HG02870 (cell line): Measurements from ENCODE around the gene NPHP4.
"Not testable (repeated sequence)": the region's sequence is repeated elsewhere in the genome, so short reads cannot be mapped to it uniquely, and the experiment has no call there.

Source experiments
- ATAC-seq: cut with Tn5 transposase; IDR thresholded peaks from one replicate; pipeline ENCODE4 v1.9.1; 2021; ENCODE audit warnings: mild to moderate bottlenecking, moderate library complexity; ENCODE audit not compliant: unreplicated experiment

NPHP4 gene

DNA sequence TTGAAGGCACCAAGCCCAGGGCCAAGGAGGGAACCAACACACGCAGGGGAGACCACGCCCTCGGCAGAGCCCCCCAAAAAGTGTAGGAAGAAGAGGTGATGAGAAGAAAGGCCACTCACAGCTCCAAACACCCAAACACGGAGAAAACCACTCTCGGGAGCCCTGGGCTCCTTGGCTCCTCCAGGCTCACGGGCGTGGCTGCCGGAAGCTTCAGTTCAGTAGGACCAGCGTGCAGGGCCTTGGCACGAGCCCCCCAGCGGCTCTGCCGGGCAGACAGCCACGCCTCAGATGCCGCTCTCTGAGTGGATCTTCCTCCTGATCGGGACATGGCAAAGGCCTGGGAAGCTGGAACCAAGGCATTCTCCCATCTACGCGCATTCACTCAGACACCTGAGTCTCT, 94.0 kb downstream of the NPHP4 start:
- no peak for ATAC-seq

DNA sequence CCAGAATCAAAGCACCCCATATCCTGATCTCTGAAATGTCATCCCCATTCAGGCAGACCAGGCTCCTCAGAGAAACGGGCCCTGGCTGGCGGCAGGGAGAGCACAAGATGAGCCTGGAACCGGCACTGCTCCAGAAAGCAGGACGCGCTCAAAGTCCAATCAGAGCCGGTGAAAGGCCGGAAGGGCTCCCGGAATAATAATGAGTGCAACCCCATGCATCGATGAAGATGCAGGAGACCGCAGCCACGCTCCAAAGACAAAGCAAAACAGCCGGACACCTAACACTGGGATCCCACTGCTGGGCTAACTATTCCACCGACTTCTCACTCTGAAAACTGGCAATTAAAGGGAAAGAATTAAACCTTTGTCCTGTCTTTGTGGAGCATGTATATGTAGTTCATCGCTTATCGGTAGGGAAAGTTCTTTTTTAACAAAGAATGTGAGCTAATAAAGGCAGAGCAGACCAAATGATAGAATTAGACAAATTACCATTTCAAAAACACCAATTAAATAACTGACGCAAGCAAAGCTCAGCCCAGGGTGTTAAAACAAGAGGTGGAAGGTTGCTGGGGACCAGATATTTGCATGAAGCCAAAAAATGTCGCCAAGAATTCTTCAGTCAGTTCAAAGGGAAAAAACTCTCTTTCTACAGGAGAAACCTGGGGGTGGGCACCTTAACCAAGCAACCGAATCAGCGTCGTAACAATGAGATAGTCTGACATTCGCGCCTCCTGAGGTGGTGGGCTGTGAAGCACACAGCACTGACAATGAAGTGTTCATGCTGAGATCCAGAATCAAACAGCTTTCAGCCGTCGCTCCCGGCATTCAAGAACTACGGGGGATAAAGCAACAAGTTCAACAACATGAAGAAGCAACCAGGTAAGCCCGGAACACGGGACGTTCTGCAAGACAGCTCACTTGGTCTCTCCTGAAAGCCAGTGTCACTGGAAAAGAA, 95.2 kb downstream of the NPHP4 start:
- no peak for ATAC-seq

DNA sequence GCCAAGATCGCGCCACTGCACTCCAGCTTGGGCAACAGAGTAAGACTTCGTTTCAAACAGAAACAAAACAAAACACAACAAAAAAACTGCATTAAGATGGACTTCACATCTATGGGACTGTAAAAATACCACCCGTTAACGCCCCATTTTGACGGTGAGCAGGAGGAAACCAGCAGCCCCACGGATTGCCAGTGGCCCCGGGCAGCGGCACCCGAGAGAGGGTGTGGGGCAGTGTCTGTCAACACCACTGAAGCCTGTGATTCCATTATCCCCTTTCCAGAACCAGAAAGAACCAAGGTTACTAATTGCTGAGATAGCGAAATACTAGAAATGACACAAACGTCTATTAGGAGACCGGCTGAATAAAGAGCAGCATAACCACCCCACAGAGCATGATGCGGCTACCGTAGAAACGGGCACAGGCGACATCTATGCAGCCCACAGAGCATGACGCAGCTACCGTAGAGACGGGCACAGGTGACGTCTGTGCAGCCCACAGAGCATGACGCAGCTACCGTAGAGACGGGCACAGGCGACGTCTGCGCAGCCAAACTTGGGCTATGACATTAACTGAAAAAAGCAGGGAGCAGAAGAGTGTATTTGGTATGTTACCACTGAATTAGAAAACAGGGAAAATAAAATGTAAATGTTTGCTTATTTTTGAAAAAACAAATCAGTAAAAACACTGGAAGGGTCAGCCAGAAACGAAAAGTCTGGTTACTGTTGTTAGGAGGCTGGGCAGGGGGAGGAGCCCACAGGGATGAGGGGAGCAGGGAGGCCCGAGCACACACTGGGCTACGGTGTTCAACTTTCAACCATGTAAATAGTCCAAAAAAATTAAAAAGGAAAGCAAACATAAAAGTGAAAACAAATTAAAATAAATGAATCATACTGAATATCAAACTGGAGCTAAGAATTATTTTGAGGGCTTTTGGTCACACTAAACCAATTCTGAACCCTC, 96.5 kb downstream of the NPHP4 start:
- ATAC-seq, result no peak

DNA sequence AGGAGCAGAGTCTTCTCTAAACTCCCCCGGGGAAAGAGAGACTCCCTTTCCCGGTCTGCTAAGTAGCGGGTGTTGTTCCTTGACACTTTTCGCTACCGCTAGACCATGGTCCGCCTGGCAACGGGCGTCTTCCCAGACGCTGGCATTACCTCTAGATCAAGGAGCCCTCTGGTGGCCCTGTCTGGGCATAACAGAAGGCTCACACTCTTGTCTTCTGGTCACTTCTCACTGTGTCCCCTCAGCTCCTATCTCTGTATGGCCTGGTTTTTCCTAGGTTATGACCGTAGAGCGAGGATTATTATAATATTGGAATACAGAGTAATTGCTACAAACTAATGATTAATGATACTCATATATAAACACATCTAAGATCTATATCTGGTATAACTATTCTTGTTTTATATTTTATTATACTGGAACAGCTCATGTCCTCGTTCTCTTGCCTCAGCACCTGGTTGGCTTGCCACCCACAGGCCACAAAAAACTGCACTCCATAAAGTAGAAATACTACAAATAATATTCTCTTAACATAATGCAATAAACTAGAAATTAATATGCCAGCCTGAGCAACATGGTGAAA, 98.4 kb downstream of the NPHP4 start:
- not testable (repeated sequence) for ATAC-seq

DNA sequence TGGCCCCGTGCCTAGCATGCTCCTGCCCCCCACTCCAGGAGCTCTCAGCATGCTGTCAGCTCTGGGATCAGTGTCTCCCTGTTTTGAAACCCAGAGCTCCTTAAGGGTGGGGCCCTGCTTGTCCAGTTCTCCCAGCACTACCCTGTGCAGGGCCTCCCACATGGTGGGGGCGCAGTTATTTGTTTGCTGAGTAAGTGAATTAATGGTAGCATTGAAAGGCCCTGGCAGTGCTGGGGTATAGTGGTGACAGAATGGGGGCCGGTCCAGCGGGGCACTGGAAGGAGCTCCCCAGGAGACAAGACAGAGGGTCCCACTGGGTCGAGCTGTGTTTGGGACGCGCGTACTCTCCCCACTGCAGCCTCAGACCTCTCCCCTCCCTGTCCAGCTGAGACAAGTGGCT, 99.9 kb downstream of the NPHP4 start:
- no peak for ATAC-seq

DNA sequence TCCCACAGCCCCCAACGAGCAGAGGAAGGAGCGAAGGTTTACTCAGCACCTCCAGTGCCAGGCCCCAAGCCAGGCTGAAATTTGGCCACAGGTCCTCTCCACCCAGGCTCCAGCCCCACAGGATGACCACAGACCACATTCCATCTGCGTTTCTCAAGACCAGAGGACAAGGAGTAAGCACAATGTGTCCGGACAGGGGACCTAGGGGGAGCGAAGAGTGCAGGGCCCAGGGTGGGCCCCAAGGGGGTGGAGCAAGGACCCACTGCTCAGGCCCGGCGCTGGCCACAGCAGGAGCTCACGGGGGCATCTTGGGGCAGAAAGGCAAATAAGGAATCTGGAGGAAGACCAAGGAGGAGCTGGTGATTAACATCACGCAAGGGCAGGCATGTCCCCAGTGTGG, 100.5 kb downstream of the NPHP4 start:
- no peak for ATAC-seq

DNA sequence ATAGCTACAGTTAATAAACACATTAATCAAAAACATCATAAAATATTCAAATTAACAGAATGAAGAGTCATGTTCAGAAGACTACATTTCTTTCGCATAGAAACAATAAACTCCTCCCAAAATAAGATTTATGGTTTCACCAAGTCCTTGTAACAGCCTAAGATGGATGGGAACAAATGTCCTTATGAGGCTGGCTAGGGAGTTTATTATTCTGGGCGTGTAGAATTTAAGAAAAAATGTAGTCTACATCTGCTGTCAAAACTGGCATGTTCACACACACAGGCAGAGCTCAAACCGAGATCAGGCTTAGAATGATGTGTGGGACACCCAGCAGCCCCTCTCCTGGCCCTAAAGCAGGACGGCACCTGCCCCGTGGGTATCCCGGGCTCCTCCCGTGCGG, 101.1 kb downstream of the NPHP4 start:
- ATAC-seq, result no peak

DNA sequence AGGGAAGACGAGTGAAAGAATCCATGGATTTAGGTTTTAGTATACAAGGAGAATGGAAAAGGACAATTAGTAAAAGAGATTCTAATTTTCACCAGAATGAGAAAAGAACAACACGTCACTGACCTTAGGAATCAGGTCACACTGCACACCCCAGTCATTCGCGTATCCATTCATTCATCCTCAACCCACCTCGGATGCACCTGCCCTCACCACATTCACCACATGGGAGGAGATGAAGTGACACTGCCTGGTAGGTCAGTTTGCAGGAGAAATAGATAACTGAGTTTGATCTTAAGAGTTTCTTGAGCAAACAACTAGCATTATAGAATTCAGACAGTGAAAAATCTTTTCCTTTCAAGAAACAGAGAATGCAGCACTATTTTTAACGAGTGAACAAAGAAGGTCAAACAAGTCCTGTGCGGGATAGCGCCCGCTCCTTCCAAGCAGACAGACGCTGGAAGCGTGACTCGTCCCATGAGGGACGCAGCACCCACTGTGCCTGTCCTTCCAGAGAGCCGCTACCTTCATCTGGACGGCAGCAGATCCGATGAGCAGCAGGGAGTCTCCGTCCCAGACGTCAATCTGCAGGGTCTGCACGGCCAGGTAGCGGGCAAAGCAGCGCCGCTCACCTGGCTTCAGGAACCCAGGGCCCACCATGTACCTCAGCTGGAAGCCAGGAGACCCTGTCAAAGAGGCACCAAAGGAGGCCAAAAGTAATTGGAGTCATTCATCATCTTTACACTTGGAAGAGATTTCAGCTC, 101.7 kb downstream of the NPHP4 start:
- no peak for ATAC-seq

DNA sequence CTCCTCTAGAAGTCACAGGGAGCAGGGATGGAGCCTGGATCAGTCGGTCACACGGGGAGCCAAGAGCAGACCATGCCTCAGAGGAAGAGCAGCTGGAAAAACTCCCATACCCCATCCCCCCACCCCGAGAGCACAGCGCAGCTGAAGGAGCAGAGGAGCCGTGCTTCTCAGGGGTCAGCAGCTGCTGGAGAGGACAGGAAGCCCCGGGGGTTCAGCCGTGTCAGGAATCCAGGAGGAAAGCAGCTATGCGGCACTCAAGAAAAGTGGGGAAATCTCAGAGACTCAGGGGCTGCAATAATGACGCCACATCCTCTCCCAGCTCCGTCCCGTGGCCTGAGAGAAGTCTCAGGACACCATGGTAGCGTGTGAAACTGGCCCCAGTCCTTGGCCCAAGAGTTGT, 102.3 kb downstream of the NPHP4 start:
- ATAC-seq, result no peak

DNA sequence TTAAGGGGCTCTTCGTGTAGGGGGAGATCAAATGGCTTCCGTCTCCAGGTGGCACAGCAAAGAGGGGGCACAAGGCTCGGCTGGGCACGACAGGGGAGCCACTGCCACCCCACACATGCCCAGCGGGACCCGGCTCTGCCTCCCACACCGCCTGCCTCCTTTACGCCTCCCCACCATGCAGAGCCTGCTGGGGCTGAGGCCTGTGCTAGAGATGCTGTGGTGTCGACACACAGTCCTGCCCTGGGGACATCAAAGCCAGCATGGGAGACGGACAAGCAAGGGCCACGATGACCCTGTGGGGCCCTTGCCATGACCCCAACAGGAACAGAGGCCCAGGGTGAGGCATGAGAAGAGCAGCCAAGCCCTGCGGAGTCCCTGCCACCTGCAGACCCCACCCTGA, 102.8 kb downstream of the NPHP4 start:
- no peak for ATAC-seq

DNA sequence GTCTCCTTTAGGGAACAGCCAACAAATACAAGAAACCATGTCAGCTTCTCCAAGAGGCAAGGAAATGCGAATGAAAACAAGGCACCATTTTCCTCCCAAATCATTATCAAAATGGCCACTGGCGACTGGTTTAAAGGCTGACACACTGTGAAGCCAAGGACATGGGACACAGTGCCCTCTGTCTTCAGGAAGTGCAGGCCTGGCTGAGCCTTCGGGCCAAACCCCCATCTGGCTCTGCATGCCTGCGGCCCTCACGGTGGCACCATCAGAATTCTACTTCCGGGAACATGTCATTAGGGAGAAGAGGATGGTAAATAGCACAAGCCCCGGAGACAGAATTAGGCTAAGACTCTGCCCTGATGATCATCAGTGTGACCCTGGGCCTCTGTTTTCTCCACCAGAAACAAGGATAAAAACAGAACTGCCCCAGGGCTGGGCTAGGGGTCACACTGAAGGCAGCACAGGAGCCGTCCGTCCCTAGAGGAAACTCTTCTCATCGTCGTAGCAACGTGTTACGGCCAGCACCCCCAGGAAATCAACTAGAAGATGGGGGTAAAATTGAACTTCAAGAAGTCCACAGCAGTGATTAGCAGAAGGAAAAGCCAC, 103.5 kb downstream of the NPHP4 start:
- ATAC-seq, result no peak

DNA sequence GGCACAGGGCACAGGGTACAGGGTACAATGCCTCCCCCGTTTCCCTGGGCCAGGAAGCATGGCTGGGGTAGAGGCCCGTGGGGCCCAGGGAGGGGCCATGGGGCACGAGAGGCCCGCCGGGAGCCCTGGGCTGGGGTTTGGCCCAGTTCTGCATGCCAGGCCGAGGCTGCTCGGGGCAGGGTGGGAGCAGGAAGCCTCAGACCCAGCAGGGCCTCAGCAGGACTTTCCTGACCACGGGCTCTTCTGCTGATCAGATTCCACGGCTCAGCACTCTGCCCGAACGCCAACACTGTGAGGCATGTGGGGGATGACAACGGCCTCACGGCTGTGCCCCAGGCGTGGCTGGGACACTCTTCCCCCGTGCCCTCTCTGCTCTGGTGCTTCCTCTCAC, 104.3 kb downstream of the NPHP4 start:
- no peak for ATAC-seq

DNA sequence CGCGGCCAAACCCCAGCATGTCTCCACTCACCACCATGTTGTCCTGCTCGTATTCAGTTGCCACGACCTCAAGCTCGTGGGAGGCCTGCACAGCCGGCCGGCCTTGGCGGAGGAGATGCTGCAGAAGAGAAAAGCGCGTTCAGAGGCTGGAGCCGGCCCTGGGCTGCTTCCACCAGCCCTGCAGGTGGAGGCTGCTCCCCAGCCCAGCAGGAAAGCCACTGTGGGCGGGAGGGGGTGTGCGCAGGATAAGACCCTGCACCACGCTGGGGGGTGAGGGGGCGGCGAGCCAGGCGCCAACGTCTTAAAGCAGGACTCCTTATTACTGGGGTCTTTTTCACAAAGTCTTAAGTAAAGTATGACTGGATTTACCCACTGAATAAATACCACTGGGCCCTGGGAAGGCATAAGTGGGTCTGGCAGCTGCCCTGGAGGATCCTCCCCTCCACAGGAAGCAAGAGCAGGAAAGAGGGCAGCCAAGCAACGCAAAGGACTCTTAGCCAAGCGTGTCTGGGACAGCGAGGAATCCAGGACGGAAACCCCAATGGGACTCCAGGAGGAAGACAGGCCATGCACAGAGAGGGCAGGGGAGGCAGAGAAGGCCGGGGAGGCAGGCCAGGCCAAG, 104.8 kb downstream of the NPHP4 start:
- no peak for ATAC-seq

DNA sequence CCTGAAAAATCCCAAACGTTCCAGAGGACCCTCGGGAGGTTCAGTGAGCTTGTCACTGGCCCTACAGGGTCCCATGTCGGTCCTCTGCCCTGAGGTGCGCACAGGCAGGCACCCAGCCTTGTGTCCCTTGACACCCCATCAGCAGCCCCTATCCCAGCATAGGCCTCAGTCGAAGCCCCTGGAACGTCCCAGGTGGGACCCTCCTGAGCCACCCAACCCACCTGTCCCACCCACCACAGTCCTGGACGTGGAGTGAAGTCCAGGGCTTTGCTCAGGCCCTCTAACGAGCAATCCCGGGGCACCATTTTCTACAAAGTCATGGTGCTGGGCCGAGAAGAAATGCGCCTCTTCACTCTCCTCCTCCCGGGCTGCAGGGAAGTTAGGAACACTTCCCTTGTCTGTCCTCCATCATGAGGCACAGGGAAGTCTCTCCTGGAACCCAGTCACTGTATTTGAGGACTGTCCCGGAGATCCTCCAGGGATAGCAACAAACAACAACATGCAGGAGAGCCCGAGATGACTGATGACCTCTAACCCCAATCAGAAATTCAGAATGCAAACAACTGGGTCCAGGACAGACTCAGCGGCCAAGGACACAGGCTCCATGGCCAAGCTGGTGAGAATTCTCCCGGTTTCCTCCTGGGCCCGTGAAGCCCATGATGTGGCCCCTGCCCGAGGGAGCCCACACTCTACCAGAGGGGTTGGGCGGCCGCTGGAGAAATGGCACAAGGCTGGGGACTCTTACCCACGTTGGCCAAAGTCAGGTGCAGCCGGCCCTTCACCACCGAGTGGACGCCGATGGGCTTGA, 105.5 kb downstream of the NPHP4 start:
- no peak for ATAC-seq

DNA sequence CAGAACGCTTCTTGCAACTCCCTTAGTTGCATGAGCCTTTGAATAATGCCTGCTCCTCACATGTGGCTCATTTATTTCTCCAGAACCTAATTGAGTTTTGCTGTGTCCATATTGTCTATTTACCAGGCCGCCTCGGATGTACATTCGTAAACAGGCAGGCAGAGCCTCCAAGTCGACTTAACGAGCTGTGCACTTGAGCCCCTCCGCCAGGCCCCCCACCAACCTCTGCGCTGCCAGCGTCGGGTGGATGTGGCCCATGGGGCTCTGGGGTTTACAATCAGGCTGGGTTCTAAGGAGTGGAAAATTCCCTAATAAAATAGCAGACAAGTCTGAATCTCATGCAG, 106.1 kb downstream of the NPHP4 start:
- ATAC-seq, result no peak

DNA sequence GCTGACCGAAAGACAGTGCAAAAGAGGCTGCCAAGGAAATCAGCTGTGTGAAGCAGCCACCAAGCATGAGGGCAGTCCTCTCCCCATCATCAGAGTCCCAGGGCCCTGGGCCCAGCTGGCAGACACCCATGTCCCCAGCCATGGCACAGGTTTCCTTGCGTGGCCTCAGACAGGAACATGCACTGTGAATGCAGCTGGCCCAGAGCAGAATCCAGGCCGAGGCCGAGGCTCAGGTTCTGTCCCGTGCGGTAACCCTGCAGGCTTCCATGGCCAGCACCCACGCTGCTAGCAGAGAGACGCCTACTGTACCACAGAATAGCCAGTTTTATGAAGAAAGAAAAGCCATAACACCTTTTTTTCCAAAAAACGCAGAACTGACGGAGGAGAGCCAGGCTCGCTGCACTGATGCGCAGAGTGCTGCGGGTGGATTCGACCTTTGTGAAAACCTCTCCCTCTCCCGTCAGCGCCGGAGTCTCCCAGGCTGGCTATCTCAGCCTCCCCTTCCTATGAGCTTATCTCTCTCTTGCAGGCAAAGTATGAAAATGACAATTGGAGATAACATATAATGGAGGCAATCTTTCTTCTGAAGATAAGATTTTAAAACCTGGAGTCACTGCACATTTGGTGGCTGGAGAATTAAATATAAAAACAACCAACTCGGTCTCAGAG, 106.6 kb downstream of the NPHP4 start:
- no peak for ATAC-seq

DNA sequence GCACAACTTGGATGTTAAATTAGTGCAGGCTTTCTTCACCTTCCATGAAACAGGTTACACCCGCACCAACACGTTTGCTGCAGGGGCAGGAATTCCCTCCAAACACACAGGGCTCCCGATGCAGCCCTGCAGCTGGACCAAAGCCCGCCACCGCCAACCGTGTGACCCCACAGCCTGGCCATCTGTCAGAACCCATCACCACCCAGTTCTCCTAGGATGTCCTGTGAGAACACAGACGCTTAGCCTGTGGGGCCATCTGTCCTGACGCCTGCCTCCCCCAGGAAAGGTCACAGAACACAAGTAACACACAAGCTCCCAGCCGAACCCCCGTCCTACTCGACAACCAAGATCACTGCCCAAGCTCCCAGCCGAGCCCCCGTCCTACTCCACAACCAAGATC, 108.1 kb downstream of the NPHP4 start:
- ATAC-seq, result no peak
